WI38 (cell line): ENCODE measurements around the gene DHRS3.
"Not testable (repeated sequence)": the region's sequence is repeated elsewhere in the genome, so short reads cannot be mapped to it uniquely, and the experiment has no call there.

Experiments
- H3K4me3 ChIP-seq: 2 replicates; pipeline ENCODE4 v1.5.1; 2011; ENCODE audit warnings: low read depth, mild to moderate bottlenecking, control low read depth, low read length
- TF ChIP-seq, protein P1 (sequence below): IDR thresholded peaks from 2 replicates; pipeline ENCODE4 v1.5.1; 2012; ENCODE audit warnings: low read depth, mild to moderate bottlenecking, control low read depth, low read length

DHRS3 gene

DNA sequence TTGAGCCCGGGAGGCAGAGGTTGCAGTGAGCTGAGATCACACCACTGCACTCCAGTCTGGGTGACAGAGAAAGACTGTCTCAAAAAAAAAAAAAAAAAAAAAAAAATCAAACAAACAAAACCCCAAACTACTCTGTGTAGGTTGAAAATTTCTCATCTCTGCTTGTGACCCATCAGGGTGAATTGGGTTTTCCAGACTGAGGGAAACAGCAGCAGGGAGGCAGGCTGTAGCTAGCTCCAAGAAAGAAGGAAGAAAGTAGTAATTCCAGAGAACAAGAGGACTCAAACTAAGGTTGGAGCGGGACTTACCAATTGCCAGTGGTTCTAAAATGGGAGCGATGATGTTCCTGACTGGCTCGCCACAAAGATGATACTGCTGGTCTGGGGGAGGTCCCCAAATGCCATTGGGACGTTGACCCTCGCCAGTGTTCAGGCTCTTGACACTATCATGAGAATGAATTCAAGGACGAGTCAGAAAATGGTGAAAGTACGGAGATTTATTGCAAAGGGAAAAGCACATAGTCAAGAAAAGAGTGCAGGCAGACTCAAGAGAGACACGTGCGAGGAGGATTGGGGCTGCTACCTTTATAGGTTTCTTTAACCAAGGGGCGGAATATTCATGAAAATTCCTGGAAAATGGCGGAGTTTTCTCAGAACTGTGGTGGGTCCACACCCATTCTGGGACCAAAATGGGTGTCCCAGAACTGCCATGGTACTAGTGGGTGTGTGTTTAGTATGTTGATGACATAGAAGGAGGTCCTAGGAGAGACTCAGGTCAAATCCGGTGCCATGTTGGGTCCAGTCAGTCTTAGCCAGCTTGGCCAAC, 39.3 kb upstream of the DHRS3 start:
- TF ChIP-seq, protein P1, sequence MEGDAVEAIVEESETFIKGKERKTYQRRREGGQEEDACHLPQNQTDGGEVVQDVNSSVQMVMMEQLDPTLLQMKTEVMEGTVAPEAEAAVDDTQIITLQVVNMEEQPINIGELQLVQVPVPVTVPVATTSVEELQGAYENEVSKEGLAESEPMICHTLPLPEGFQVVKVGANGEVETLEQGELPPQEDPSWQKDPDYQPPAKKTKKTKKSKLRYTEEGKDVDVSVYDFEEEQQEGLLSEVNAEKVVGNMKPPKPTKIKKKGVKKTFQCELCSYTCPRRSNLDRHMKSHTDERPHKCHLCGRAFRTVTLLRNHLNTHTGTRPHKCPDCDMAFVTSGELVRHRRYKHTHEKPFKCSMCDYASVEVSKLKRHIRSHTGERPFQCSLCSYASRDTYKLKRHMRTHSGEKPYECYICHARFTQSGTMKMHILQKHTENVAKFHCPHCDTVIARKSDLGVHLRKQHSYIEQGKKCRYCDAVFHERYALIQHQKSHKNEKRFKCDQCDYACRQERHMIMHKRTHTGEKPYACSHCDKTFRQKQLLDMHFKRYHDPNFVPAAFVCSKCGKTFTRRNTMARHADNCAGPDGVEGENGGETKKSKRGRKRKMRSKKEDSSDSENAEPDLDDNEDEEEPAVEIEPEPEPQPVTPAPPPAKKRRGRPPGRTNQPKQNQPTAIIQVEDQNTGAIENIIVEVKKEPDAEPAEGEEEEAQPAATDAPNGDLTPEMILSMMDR: no peak
- H3K4me3 ChIP-seq: no peak overlapping the region

DNA sequence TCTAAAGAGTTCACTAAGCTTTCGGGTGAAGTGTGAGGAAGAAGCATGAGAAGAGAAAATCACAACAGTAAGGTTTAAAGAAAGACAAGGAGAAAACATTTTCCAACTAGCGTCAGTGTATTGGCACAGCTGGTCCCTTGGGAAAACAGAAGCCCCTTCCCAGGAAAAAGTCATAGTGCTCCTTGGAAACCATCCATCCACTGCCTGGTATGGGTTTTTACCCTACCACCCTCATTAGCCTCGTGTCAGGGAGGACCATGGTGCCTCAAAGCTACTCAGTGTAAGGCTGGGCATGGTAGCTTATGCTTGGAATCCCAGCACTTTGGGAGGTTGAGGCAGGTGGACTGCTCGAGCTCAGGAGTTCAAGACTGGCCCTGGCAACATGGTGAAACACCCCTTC, 38.6 kb upstream of the DHRS3 start:
- H3K4me3 ChIP-seq: no peak overlapping the region
- TF ChIP-seq, protein P1: no peak

DNA sequence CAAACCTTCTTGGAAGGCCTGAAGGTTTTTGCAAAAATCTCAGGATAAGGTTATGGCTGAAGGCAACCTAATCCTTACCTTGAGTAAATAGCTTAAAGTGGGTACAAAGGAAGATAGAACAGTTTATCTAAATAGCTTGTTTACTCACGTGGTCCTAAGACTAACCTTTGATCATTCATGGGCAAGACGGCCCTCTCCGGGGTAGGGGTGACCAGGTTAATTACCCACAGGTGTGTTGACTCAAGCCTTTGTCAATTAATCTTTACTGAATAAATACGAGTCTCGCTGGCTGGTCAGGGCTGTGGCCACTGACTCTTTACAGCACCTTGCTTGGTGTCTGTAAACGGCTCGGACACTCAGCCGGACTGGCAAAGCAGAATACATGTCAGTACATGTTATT, 36.6 kb upstream of the DHRS3 start:
- H3K4me3 ChIP-seq: no peak overlapping the region
- TF ChIP-seq, protein P1: no peak

DNA sequence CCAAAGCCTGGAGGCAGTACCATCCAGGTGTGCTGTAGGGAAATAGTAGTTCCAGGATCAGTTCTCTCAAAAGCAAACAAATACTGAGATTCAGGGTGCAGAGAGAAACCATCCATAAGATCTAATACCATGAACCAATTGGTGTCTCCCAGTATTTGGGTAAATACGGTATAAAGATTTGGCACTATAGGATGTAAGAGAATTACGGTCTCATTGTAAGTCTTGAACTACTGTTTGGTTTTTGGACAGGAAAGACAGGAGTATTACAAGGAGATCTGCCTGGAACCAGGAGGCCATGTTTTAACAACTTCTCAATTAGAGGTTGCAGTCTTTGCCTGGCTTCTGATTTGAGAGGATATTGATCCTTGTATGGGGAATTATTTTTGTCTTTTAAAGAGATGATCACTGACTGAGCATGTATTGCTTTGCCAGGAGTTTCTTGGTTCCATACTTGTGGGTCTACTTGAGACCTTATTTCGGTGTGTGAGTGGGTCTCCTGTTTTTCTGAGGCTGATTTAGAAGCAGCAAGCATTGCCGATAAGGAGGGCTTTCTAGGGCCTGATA, 36.1 kb upstream of the DHRS3 start:
- H3K4me3 ChIP-seq: no peak overlapping the region
- TF ChIP-seq, protein P1: no peak

DNA sequence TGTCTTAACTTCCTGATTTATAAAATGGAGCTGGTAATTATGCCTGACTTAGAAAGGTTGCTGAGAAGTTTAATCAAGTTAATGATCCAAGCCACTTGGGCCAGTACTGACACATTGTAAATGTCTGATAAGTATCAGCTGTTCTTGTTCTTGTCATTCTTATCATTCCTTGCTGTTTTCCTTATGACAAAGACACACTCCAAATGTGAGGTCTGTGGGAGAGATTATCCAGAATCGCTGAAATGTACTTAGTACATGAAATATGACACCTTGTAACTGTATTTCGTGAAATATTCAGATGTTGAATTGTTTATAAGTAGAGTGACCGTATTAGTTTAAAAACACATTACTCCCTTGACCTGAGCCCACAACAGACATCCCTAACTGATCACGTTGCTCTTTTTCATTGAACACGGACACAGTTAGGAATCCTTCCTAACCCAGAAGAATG, 32.0 kb upstream of the DHRS3 start:
- TF ChIP-seq, protein P1: no peak
- no peak overlapping the region for H3K4me3 ChIP-seq

DNA sequence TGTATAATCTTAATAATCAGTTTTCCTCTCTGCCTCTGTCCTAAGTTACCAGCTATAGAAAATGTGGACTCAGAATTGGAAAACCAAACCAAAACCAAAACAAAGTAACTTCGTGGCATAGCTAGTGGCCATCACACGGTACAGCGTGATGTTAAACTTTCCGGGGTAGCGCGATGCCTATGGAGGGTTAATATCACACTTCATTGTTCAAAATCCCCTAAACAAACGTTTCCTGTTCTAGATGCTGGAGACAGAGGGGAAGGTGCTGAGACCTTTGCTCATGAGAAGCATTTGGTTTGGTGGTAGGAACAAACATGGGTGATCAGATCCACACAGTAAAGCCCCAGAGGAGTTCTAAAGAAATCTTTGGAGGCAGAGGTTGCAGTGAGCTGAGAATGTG, 30.7 kb upstream of the DHRS3 start:
- no peak overlapping the region for H3K4me3 ChIP-seq
- TF ChIP-seq, protein P1: no peak

DNA sequence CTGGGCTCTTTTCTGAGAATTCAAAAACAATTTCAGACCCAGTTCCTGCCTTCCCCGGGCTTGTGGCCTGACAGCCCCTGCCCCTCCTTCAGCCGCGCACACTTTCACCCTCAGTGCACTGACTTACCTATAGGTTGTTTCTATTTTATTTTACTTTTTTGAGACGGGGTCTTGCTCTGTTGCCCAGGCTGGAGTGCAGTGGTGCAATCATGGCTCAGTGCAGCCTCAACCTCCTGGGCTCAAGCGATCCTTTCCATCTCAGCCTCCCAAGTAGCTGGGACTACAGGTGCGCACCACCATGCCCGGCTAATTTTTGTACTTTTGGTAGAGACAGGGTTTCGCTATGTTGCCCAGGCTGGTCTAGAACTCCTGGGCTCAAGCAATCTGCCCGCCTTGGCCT, 27.4 kb upstream of the DHRS3 start:
- H3K4me3 ChIP-seq: not testable (repeated sequence)
